ACHN (cell line): Measurements from ENCODE around the gene TCEA3.

Experiments used
- DNase-seq: peaks from one replicate; pipeline ENCODE4 v3.0.0-alpha.2; 2015
- in situ Hi-C: cut with HindIII; loops from 2 replicates; pipeline ENCODE4 v1.10.0; 2017; ENCODE audit warnings: low sequenced_read_pairs, low pct_ligation_motif_present, low pct_unique_long_range_greater_than_20kb

TCEA3 gene

DNA sequence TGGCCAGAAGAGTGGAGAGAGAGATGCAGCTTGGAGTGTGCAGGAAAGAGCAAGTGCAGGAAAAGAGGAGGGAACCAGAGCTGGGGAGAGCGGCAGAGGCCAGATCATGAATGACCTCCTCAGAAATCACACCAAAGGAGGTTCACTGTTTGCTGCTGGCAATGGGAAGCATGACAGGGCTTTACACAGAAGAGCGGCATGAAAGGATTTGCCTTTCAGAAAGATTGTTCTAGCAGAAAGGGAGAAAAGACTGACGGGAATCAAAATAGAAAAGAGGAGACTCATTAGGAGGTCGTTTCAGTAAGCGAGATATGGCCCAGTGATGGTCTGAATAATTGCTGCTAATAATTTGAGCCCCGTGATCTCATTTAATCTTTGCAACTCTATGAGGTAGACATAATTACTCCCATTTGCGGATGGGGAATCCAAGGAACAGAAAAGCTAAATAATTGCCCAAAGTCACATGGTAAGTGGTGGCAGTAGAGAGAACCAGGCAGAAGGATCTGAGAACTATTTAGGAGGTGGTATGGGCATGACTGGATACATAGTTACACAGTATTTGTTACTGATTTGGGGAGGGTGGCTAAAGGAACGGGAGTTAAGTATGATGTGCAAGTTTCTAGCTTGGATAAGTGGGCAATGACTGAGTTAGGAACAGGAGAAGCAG, 67.9 kb downstream of the TCEA3 start:
- no peak for DNase-seq
- in situ Hi-C loops: no loop called here

DNA sequence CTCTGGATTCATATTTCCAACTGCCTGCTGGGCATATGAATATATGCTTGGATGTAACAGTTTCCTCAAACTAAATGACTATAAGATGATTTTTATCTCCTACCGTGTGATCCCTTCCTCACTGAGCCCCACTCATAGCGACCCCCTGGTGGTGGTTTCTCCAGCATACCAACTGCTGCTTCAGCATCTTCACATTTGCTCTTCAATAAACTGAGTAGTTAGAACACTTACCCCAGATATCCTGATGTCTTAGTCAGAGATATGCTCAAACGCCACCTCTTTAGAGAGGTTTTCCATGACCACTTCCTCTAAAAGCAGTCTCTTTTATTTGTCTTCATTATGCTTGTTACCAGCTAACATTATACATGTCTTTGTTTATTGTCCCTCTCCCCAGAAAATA, 70.3 kb downstream of the TCEA3 start:
- DNase-seq: no peak
- in situ Hi-C loops: no loop called here

DNA sequence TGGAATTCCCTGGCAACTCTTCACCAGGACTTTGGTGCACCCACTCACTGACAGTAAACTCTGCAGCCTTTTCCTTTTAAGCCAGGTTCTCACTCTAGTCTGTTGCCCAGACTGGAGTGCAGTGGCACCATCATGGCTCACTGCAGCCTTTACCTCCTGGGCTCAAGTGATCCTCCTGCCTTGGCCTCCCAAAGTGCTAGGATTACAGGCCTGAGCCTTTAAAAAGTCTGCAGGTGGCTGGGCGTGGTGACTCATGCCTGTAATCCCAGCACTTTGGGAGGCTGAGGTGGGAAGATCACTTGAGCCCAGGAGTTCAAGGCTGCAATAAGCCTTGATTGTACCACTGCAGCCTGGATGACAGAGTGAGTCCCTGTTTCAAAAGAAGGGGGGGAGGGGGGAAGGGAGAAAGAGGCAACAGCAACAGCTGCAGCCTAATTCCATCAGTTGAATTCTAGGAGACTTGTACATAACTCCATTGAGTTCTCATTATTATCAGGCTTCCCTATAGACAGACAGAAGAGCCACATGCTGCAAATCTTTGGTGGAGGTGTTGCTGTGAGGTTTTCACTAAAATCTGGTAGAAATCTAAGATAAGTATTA, 72.4 kb downstream of the TCEA3 start:
- in situ Hi-C loops: no loop called here
- DNase-seq: no peak

DNA sequence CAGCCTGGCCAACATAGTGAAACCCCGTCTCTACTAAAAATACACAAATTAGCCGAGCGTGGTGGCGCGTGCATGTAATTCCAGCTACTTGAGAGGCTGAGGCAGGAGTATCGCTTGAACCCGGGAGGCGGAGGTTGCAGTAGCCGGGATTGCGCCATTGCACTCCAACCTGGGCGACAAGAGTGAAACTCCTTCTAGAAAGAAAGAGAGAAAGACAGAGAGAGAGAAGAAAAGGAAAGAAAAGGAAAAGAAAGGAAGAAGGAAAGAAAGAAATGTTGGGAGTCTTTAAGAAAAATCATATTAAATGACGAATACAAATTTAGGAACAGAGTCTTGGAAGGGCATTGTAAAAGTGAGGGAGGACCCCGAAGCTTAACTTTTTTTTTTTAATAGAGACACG, 78.6 kb downstream of the TCEA3 start:
- in situ Hi-C loops: no loop called here
- no peak for DNase-seq

DNA sequence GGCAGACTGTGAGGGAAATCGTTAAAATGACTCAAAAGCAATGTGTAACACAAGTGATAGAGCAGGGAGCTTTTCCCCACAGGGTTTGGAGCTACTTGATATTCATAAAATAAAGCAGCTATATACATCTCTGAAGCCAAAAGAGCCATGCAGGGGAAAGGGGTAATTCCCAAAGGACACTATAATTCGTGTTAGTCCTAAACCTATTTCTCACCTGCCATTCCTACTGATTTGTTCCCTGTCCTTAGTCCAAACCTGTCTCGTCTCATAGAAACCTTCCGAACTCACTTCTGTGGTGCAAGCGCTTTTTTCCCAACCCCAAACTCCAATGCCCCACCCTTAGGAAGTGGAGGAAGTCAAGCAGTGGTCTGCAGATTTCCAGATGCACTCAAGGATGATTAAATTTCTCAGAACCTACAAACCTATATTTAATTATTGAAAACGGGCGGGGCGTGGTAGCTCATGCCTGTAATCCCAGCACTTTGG, 79.5 kb downstream of the TCEA3 start:
- in situ Hi-C loops: no loop called here
- DNase-seq: no peak

- in situ Hi-C loops: no loop called here
Observed at GRCh38 chr1:23344111-23344986, 80.2 kb downstream of the TCEA3 start, which contains the start of gene HNRNPR. Gene HNRNPR (minus strand): TSS chr1:23344284. CDS start chr1:23341008, 3,276 bp downstream.

GRCh38 chr1:23343221-23344110, 81.1 kb downstream of the TCEA3 start:
- in situ Hi-C loops: no loop called here
- peak; percentile 89 for DNase-seq

More at GRCh38 chr1:23344111-23344986, 80.2 kb downstream of the TCEA3 start, which contains the start of gene HNRNPR:
- peak; percentile 99 for DNase-seq

DNA sequence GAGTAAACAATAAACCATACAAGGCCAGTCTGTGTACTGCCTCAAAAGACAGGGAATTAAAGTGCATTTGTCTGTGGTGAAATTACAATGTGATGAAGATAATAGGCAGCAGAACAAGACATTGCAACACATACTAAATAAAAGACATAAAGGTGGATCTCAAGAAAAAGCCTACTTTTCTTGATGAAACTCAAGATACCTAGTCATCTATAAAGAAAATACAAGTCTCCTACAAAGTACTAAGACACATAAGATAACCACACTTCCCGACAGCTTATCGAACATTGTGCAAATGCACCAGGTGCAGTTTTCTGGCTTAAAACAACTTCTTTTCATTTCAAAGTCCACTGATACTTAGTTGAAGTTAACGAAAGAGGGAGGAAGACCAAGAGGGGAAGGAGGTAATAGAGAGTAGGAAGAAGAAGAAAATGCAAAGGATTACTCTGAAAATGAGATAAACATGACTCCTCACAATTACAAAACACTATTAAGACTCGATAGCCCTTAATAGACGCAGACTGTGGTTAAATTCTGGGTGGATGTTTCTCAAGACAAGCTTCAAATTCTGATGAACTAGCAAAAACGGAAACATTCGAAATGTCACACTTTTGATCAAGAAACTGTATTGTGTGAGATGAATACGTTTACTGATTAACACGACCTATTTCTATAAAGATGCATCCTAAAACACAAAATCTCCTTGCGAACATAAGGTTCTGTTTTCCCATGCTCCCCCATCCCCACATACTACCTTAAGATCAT, 82.4 kb downstream of the TCEA3 start:
- DNase-seq: no peak
- in situ Hi-C loops: no loop called here

DNA sequence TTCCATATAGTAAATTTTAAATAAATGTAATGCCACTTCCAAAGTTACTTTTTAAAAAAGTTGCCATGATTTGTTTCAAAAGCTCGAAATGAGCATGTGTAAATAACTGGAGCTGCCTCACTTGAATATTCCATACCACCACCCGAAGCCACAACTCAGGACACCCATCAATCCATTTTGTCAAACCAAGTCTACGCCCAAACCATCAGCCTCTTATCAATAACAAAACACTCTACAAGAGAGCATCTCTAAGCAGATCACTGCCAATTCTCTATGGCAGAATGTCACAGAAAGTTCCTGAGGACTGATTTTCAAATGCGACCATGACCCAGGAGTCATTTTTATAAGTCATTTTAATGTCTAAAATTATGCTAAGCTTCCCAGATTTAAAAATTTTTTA, 84.9 kb downstream of the TCEA3 start:
- in situ Hi-C loops: no loop called here
- DNase-seq: no peak

- no peak for DNase-seq
- in situ Hi-C loops: no loop called here
Observed at GRCh38 chr1:23337869-23338268, 86.7 kb downstream of the TCEA3 start.

- in situ Hi-C loops: no loop called here
Observed at GRCh38 chr1:23331713-23332112, 92.8 kb downstream of the TCEA3 start.

More at GRCh38 chr1:23331713-23332112, 92.8 kb downstream of the TCEA3 start:
- no peak for DNase-seq
